GM23338 (cell line): ENCODE measurements around the gene GRIN1.

ENCODE experiments used
- CREB1 ChIP-seq: fragments of 250-450 bp; sonication (Bioruptor Pico); IDR thresholded peaks from 2 replicates; pipeline ENCODE4 v1.5.0; 2020; ENCODE audit warnings: low read depth, mild to moderate bottlenecking, moderate library complexity
- EZH2 ChIP-seq: fragments of 200-600 bp; sonication (generic); IDR thresholded peaks from one replicate; pipeline ENCODE4 v1.8.0; 2017; ENCODE audit warnings: antibody characterized with exemption, mild to moderate bottlenecking, low read depth; ENCODE audit not compliant: unreplicated experiment
- EZH2phosphoT487 ChIP-seq: fragments of 200-600 bp; sonication (generic); IDR thresholded peaks from one replicate; pipeline ENCODE4 v1.8.1; 2018; ENCODE audit warnings: antibody characterized with exemption; ENCODE audit not compliant: unreplicated experiment
- NANOG ChIP-seq: IDR thresholded peaks from 2 replicates; pipeline ENCODE4 v1.6.1; 2016; ENCODE audit warnings: antibody characterized with exemption, borderline replicate concordance
- POLR2AphosphoS5 ChIP-seq: IDR thresholded peaks from 2 replicates; pipeline ENCODE4 v1.6.1; 2016; ENCODE audit warnings: antibody characterized with exemption, low read depth
- STAT1 ChIP-seq: IDR thresholded peaks from one replicate; pipeline ENCODE4 v1.6.1; 2016; ENCODE audit warnings: antibody characterized with exemption; ENCODE audit not compliant: unreplicated experiment
- ZNF331 ChIP-seq: fragments of 250-450 bp; sonication (Bioruptor Pico); IDR thresholded peaks from 2 replicates; pipeline ENCODE4 v1.5.0; 2020; ENCODE audit warnings: low read depth, mild to moderate bottlenecking, moderate library complexity
- TF ChIP-seq, protein P1 (sequence below), 2 experiments: fragments of 200-600 bp in 1 of 2; sonication (generic) in 1 of 2; conservative IDR thresholded peaks; 2 replicates each; pipeline versions ENCODE4 v1.5.1 to v1.6.1; 2016 to 2017; ENCODE audit warnings: antibody characterized with exemption in 2 of 2, low read depth in 2 of 2, mild to moderate bottlenecking in 2 of 2, moderate library complexity in 1 of 2
- TF ChIP-seq, protein P2 (sequence below): IDR thresholded peaks from one replicate; pipeline ENCODE4 v1.6.1; 2018; ENCODE audit warnings: antibody characterized with exemption; ENCODE audit not compliant: unreplicated experiment
- TF ChIP-seq, protein P3 (sequence below): IDR thresholded peaks from 2 replicates; pipeline ENCODE4 v1.6.1; 2016; ENCODE audit warnings: antibody characterized with exemption

DNA sequence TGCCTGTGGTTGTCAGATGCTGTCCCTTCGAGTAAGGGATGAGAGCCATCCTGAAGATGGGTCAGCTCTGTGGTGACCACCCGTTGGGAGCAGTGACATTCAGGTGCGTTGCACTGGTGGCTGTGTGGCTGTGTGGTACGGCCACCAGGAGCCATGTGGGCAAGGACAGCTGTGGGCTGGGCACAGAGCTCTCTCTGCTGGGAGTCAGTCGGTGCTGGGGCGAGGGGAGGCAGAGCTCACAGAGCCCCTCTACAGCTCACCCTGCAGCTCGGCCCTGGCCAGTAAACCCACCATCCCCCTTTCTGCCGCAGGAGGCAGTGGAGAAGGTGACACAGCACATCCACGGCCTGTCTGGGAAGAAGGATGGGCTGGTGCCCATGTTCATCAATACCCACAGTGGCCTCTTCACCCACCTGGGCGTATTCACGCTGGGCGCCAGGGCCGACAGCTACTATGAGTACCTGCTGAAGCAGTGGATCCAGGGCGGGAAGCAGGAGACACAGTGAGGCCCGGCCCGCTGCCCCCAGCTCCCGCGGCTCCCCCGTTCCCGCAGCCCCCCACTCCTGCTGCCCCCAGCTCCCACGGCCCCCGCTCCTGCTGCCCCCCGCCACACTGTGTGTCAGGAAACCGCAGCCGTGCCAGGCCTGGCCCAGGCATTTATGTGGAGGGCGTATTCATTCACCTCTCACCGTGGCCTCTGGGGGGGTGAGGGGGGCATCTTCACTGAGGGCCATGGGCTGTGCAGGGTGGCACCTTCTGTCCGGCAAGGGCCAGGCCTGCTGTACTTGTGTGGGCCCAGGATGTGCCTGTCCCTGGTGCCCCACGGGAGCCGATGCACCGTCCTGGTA, 32.9 kb upstream of the GRIN1 start:
- TF ChIP-seq, protein P1, sequence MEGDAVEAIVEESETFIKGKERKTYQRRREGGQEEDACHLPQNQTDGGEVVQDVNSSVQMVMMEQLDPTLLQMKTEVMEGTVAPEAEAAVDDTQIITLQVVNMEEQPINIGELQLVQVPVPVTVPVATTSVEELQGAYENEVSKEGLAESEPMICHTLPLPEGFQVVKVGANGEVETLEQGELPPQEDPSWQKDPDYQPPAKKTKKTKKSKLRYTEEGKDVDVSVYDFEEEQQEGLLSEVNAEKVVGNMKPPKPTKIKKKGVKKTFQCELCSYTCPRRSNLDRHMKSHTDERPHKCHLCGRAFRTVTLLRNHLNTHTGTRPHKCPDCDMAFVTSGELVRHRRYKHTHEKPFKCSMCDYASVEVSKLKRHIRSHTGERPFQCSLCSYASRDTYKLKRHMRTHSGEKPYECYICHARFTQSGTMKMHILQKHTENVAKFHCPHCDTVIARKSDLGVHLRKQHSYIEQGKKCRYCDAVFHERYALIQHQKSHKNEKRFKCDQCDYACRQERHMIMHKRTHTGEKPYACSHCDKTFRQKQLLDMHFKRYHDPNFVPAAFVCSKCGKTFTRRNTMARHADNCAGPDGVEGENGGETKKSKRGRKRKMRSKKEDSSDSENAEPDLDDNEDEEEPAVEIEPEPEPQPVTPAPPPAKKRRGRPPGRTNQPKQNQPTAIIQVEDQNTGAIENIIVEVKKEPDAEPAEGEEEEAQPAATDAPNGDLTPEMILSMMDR (conservative IDR thresholded peaks at IDR 0.05; ENCODE audit: low read depth in 2 of 2): no peak
- TF ChIP-seq STAT1: no peak
- no peak for TF ChIP-seq EZH2
- no peak for TF ChIP-seq EZH2phosphoT487
- TF ChIP-seq, protein P2, sequence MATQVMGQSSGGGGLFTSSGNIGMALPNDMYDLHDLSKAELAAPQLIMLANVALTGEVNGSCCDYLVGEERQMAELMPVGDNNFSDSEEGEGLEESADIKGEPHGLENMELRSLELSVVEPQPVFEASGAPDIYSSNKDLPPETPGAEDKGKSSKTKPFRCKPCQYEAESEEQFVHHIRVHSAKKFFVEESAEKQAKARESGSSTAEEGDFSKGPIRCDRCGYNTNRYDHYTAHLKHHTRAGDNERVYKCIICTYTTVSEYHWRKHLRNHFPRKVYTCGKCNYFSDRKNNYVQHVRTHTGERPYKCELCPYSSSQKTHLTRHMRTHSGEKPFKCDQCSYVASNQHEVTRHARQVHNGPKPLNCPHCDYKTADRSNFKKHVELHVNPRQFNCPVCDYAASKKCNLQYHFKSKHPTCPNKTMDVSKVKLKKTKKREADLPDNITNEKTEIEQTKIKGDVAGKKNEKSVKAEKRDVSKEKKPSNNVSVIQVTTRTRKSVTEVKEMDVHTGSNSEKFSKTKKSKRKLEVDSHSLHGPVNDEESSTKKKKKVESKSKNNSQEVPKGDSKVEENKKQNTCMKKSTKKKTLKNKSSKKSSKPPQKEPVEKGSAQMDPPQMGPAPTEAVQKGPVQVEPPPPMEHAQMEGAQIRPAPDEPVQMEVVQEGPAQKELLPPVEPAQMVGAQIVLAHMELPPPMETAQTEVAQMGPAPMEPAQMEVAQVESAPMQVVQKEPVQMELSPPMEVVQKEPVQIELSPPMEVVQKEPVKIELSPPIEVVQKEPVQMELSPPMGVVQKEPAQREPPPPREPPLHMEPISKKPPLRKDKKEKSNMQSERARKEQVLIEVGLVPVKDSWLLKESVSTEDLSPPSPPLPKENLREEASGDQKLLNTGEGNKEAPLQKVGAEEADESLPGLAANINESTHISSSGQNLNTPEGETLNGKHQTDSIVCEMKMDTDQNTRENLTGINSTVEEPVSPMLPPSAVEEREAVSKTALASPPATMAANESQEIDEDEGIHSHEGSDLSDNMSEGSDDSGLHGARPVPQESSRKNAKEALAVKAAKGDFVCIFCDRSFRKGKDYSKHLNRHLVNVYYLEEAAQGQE: no peak
- no peak for TF ChIP-seq POLR2AphosphoS5
- TF ChIP-seq, protein P3, sequence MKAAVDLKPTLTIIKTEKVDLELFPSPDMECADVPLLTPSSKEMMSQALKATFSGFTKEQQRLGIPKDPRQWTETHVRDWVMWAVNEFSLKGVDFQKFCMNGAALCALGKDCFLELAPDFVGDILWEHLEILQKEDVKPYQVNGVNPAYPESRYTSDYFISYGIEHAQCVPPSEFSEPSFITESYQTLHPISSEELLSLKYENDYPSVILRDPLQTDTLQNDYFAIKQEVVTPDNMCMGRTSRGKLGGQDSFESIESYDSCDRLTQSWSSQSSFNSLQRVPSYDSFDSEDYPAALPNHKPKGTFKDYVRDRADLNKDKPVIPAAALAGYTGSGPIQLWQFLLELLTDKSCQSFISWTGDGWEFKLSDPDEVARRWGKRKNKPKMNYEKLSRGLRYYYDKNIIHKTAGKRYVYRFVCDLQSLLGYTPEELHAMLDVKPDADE: no peak
- no peak for TF ChIP-seq ZNF331
- TF ChIP-seq NANOG: no peak
- no peak for TF ChIP-seq CREB1
